Heart left ventricle (tissue), 13 donors: Measurements from ENCODE around the gene JMJD7.

ENCODE experiments used
- CTCF ChIP-seq, 12 donors: fragments of 200-600 bp; sonication (generic) in 4 of 12; IDR thresholded peaks; one replicate each; pipeline versions ENCODE4 v1.5.0 to v1.8.0; 2018 to 2022; ENCODE audit warnings: antibody characterized with exemption in 12 of 12, mild to moderate bottlenecking in 5 of 12
- POLR2A ChIP-seq, 2 donors: fragments of 450-650 bp; IDR thresholded peaks; one replicate each; pipeline ENCODE4 v1.6.1; 2017; ENCODE audit warnings: antibody characterized with exemption in 2 of 2, mild to moderate bottlenecking in 2 of 2, moderate library complexity in 2 of 2
- donor health status: ischemic (EF 13 %, LVEDD 7.1; RV severe dilation, severe dysfunction).
- donor health status: DM: no; HTN: yes; CAD: no.
- donor health status: DM: no; HTN: no; CAD: no.
- donor health status: ischemic (EF 25% LVEDD 6.9; RV normal size, moderate dysfunction).
- donor health status: ischemic (EF 25% LVEDD 5.7; RV mildly dilated, moderate dysfunction).
- donor health status: ischemic (EF 35%, LVEDD 5.7; RV mildly dilated, moderate dysfunction).
- donor health status: nonischemic (EF 11% LVEDD 7.7; RV severe dilation, severe dysfunction).
- donor health status: DM: yes; HTN: yes; CAD: no.
- donor health status: PGD.
- donor health status: ischemic (EF 29% LVEDD 5.4; RV normal size, mild dysfunction).
- donor health status: nonischemic (EF 23%, LVEDD 6.1; RV moderate dilation, normal function).

GRCh38 chr15:41812820-41813375 is 15.0 kb upstream of the JMJD7 start:
- TF ChIP-seq CTCF (IDR thresholded peaks at IDR 0.05) (no peak), POLR2A (IDR thresholded peaks at IDR 0.05) (no peak)
